ENCODE results near the gene NDC1. TPM values are rescaled to one million over a fixed set of nuclear protein-coding genes. Genes with fewer than 3 reads are reported as not detected.

Gene NDC1
- total and polyA plus RNA-seq, 2 donors (not counting 3 experiments of a cell fraction or from before 2014, with no cell fraction given) = 23.2 to 29.2 TPM

DNA sequence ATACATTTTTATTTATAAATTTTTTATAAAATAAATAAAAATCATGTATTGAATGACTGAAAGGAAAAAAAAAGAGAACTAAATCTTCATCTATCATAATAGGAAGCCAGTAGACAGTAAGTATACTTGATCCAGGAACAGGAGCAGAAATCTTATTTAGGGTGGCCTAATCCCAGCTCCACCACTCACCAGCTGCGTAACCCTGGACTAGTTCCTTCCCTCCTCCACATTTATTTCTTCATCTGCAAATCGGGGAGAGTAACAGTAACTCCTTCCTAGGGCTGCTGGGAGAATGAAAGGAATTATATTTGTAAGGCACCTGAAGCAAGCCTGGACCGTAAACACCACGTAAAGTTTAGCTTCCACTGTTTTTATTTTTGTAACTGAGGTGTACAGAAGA lies 117.0 kb downstream of the NDC1 start:
- intact Hi-C loops (cut with micrococcal nuclease) (no loop called here), dilution Hi-C loops (cut with MboI; ENCODE audit: extremely low pct_ligation_motif_present, low sequenced_read_pairs) (no loop called here)
- Histone ChIP-seq H3K4me3 (replicated peaks in 1 of 3; ENCODE audit: insufficient read depth in 1 of 3, low read depth in 1 of 3, low read length in 3 of 3) (no peak overlapping the region), H3K4me2 (ENCODE audit: insufficient read depth, low read length) (no peak overlapping the region), H3K4me1 (ENCODE audit: control insufficient read depth, extremely low read depth, insufficient read depth, low read length) (no peaks in the 10 kb centered on the region), H3K79me2 (ENCODE audit: control insufficient read depth, insufficient read depth, low read length) (no peaks in the 10 kb centered on the region), H3K36me3 (ENCODE audit: control insufficient read depth in 2 of 2, extremely low read depth in 1 of 2, insufficient read depth in 2 of 2, low read length in 2 of 2) (no peaks in the 10 kb centered on the region), H2AFZ (ENCODE audit: low read depth, low read length) (no peak overlapping the region), H3K9ac (replicated peaks; ENCODE audit: extremely low read depth, insufficient read depth, low read length) (no peak overlapping the region), H3K27me3 (ENCODE audit: control insufficient read depth in 2 of 2, insufficient read depth in 2 of 2, low read length in 2 of 2) (peaks cover 11 to 13% of the 10 kb centered on the region in 2 experiments), H3K9me1 (replicated peaks; ENCODE audit: control insufficient read depth, extremely low read depth, insufficient read depth, low read length) (no peaks in the 10 kb centered on the region), H3K9me3 (replicated peaks; ENCODE audit: control insufficient read depth, insufficient read depth, low read length) (no peaks in the 10 kb centered on the region), H4K20me1 (replicated peaks; ENCODE audit: control insufficient read depth, extremely low read depth, insufficient read depth, low read length) (no peaks in the 10 kb centered on the region), H3K27ac (ENCODE audit: insufficient read depth, low read depth, low read length) (no peak overlapping the region)
- no TSS peak for BruUV-seq (replicated peaks)
- ChIA-PET CTCF (no interaction called here), POLR2A (no interaction called here)
- no peak for FAIRE-seq
- TF ChIP-seq GATA2 (IDR thresholded peaks at IDR 0.05; ENCODE audit: insufficient read depth, insufficient read length, low read depth, low read length) (no peak), EZH2 (IDR thresholded peaks at IDR 0.05; ENCODE audit: borderline replicate concordance, low read depth, low read length, severe bottlenecking) (no peak), FOS (IDR thresholded peaks at IDR 0.05; ENCODE audit: borderline replicate concordance, insufficient read depth, low read length) (no peak), POLR2AphosphoS5 (IDR thresholded peaks at IDR 0.05; ENCODE audit: insufficient read depth, low read depth, low read length) (no peak), JUN (IDR thresholded peaks at IDR 0.05; ENCODE audit: borderline replicate concordance, insufficient read depth, insufficient read length, low read depth) (no peak), POLR2A (IDR thresholded peaks at IDR 0.05; ENCODE audit: low read depth, low read length) (no peak)
- TF ChIP-seq, protein P1, sequence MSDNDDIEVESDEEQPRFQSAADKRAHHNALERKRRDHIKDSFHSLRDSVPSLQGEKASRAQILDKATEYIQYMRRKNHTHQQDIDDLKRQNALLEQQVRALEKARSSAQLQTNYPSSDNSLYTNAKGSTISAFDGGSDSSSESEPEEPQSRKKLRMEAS (IDR thresholded peaks at IDR 0.05; ENCODE audit: insufficient read depth, insufficient read length) = no peak
- TF ChIP-seq, protein P2, sequence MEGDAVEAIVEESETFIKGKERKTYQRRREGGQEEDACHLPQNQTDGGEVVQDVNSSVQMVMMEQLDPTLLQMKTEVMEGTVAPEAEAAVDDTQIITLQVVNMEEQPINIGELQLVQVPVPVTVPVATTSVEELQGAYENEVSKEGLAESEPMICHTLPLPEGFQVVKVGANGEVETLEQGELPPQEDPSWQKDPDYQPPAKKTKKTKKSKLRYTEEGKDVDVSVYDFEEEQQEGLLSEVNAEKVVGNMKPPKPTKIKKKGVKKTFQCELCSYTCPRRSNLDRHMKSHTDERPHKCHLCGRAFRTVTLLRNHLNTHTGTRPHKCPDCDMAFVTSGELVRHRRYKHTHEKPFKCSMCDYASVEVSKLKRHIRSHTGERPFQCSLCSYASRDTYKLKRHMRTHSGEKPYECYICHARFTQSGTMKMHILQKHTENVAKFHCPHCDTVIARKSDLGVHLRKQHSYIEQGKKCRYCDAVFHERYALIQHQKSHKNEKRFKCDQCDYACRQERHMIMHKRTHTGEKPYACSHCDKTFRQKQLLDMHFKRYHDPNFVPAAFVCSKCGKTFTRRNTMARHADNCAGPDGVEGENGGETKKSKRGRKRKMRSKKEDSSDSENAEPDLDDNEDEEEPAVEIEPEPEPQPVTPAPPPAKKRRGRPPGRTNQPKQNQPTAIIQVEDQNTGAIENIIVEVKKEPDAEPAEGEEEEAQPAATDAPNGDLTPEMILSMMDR (IDR thresholded peaks at IDR 0.05; ENCODE audit: extremely low read depth in 1 of 2, insufficient read depth in 1 of 2, low read depth in 1 of 2, low read length in 2 of 2) = no peak
- no peak for DNase-seq (ENCODE audit: low read depth, low spot score)

All from endothelial cell of umbilical vein (primary cell).